MM.1S (cell line): ENCODE measurements around the gene PDIK1L.

Source experiments
- CTCF ChIP-seq: fragments of 300-600 bp; sonication (generic); IDR thresholded peaks from 2 replicates; pipeline ENCODE4 v1.5.1; 2016; ENCODE audit warnings: antibody characterized with exemption, low read length, mixed read lengths
- EZH2 ChIP-seq: fragments of 300-600 bp; sonication (generic); optimal IDR thresholded peaks from 2 replicates; pipeline ENCODE3; 2017; ENCODE audit warnings: low read depth, mild to moderate bottlenecking, antibody characterized with exemption, low read length, mixed read lengths

DNA sequence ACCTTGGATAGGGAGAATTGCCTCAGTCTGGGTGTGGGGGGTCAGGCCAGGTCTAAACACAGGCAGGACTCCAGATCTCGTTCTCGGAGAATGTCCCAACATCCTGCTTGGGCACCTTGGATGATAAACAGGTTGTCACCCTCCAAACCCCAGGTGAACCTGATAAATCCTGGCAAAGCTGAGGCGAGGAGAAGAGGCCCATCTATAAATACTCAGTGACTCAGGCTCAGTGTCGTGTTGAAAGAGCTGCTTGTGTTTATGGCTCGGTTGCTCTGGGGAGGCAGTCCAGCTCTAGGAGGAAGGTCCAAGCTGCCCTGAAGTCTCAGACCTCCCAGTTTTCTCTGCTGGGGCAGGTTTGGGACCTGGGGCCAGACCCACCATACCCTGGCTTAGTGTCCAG, 28.4 kb upstream of the PDIK1L start:
- TF ChIP-seq CTCF (no peak), EZH2 (no peak)
